HG02642 (cell line): Measurements from ENCODE around the gene CX3CL1.
"Not testable (repeated sequence)": the region's sequence is repeated elsewhere in the genome, so short reads cannot be mapped to it uniquely, and the experiment has no call there.

ENCODE experiments used
- ATAC-seq: cut with Tn5 transposase; IDR thresholded peaks from one replicate; pipeline ENCODE4 v1.9.1; 2021; ENCODE audit warnings: mild to moderate bottlenecking; ENCODE audit not compliant: unreplicated experiment, poor library complexity

The CX3CL1 gene

GRCh38 chr16:57381791-57382534, 9.7 kb downstream of the CX3CL1 start:
- ATAC-seq = no peak

GRCh38 chr16:57382535-57383275, 10.4 kb downstream of the CX3CL1 start:
- no peak for ATAC-seq

DNA sequence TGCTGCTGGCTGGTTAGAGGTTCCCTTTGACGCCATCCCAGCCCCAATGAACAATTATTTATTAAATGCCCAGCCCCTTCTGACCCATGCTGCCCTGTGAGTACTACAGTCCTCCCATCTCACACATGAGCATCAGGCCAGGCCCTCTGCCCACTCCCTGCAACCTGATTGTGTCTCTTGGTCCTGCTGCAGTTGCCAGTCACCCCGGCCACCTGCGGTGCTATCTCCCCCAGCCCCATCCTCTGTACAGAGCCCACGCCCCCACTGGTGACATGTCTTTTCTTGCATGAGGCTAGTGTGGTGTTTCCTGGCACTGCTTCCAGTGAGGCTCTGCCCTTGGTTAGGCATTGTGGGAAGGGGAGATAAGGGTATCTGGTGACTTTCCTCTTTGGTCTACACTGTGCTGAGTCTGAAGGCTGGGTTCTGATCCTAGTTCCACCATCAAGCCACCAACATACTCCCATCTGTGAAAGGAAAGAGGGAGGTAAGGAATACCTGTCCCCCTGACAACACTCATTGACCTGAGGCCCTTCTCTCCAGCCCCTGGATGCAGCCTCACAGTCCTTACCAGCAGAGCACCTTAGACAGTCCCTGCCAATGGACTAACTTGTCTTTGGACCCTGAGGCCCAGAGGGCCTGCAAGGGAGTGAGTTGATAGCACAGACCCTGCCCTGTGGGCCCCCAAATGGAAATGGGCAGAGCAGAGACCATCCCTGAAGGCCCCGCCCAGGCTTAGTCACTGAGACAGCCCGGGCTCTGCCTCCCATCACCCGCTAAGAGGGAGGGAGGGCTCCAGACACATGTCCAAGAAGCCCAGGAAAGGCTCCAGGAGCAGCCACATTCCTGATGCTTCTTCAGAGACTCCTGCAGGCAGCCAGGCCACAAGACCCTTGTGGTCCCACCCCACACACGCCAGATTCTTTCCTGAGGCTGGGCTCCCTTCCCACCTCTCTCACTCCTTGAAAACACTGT, 11.3 kb downstream of the CX3CL1 start:
- ATAC-seq = no peak

GRCh38 chr16:57384248-57385070, 12.2 kb downstream of the CX3CL1 start:
- ATAC-seq = no peak

GRCh38 chr16:57385083-57385482, 12.8 kb downstream of the CX3CL1 start:
- ATAC-seq = no peak

DNA sequence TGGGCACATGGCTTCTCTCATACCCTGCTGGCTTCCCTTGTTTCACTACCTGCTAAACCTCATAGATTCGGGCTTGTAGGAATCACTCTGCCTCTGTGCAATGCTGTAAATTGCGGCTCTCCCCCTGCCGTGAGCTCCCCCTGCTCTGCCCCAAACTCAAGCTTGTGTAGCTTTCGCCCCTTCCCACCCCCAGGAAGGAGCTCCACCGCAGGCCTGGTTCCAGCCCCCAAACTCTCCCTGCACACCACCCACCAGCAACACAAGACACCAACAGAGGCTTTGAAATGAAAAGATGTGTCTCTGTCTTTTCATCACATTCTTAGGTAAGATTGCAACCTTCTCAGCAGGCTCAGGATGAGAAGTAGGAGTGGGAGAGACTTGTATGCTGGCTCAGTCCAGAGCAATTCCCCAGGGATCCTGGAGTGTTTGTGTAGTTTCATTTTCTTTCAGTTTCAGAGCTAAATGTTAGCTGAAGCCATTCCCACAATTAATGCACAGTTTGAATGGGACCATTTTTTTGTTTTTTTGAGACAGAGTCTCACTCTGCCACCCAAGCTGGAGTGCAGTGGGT, 14.2 kb downstream of the CX3CL1 start:
- ATAC-seq = no peak

- ATAC-seq = peak; percentile 39
Measured at GRCh38 chr16:57387598-57388354, 15.5 kb downstream of the CX3CL1 start.

DNA sequence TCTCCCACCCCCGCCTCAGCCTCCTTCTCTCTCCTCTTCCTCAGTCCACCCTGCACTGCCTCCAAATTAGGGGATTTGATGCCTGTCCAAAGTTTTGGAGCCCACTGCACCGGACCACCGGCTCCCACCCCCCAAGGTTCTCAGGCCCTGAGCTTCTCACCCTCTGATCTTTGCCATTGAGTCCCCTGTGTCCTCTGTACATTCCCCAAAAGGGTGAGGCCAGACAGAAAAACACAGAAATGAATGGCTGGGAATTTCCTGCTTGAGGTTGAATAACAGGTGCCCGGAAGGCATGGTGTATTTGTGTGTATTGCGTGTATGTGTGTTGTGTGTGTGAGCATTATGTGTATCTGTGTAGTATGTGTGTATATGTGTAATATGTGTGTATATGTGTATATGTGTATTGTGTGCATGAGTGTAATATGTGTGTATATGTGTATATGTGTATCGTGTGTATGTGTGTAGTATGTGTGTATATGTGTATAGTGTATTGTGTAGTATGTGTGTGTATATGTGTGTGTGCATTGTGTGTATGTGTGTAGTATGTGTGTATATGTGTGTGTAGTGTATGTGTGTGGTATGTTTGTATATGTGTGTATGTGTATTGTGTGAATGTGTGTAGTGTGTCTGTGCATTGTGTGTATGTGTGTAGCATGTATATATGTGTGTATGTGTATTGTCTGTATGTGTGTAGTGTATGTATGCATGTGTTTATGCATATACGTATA, 16.2 kb downstream of the CX3CL1 start:
- ATAC-seq = peak; percentile 62

DNA sequence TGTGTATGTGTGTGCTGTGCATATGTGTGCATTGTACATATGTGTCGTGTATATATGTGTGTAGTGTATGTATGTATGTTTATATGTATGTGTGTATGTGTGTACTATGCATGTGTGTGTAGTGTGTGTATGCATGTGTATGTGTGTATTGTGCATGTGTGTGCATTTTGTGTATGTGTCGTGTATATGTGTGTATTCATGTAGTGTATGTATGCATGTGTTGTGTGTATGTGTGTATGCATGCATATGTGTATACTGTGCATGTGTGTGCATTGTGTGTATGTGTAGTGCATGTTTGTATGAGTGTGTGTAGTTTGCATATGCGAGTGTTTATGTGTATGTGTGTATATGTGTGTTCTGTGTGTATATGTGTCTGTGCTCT, 16.8 kb downstream of the CX3CL1 start:
- ATAC-seq = no peak

DNA sequence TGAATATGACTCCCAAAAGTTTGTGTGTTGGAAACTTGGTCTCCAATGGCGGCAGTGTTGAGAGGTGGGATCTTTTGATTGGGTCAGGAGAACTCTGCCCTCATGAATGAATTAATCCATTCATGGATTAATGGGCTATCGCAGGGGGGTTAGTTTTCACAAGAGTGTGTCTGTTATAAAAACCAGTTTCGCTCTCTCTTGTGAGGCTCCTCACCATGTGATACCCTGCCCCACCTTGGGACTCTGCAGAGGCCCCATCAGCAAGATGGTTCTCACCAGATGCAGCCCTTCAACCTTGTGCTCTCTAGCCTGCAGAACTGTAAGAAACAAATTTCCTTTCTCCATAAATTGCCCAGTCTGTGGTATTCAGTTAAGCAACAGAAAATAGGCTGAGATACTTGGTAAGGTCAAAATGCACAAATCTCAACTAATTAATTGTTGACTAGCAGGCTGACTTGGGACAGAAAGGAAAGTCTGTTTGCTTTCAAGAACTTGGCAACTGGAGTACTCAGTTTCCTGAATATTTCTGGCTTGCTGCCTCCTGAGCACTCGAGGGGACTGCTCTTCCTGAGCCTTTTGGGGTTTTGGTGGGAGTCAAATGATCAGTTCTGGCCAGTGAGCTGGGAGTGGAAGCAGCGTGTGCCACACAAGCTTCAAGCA, 18.5 kb downstream of the CX3CL1 start:
- ATAC-seq = no peak

DNA sequence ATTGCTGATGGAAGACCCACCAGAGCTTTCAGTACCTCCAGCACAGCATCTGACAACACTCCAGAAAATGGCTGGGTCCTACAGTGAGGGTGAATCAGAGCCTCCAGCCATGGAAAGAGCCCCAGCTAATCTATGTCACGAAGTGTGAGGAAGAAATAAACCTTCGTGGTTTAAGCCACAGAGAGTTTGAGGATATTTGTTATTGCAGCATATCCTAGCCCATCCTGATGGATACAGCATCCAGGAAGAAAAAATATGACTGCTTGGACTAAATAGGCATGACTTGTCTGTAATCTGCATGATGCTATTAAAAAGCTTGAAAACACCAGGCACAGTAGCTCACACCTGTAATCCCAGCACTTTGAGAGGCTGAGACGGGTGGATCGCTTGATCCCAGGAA, 19.0 kb downstream of the CX3CL1 start:
- ATAC-seq = no peak

DNA sequence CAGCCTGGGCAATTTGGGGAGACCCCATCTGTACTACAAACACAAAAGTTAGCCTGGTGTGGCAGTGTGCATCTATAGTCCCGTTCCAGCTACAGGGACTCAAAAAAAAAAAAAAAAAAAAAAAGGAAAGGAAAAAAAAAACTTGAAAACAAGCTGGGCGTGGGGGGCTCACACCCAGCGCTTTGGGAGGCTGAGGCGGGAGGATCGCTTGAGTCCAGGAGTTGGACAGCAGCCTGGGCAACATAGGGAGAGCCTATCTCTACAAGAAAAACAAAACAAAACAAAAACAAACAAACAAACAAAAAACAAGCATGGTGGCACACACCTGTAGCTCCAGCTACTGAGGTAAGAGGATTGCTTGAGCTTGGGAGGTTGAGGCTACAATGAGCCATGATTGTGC, 19.4 kb downstream of the CX3CL1 start:
- ATAC-seq = no peak

GRCh38 chr16:57392694-57393093, 20.4 kb downstream of the CX3CL1 start:
- no peak for ATAC-seq

- no peak for ATAC-seq
Measured at GRCh38 chr16:57394444-57394843, 22.2 kb downstream of the CX3CL1 start.

- ATAC-seq = no peak
Measured at GRCh38 chr16:57395026-57395425, 22.7 kb downstream of the CX3CL1 start.

- ATAC-seq = no peak
Measured at GRCh38 chr16:57396786-57397185, 24.5 kb downstream of the CX3CL1 start.

- ATAC-seq = not testable (repeated sequence)
Measured at GRCh38 chr16:57397493-57397892, 25.2 kb downstream of the CX3CL1 start.
